Thyroid gland (tissue), 4 donors: ENCODE data around the gene KIAA1549.

Experiments
- CTCF ChIP-seq, 6 experiments: fragments of 200-600 bp in 3 of 6; fragments of 450-650 bp in 3 of 6; sonication (generic) in 3 of 6; IDR thresholded peaks; one replicate each; pipeline ENCODE4 v1.5.1; 2016 to 2019; ENCODE audit warnings: antibody characterized with exemption in 6 of 6, mild to moderate bottlenecking in 2 of 6, inconsistent platforms in 1 of 6, moderate library complexity in 1 of 6
- POLR2A ChIP-seq, 2 donors: fragments of 450-650 bp; IDR thresholded peaks; one replicate each; pipeline ENCODE4 v1.6.1; 2017; ENCODE audit warnings: antibody characterized with exemption in 2 of 2, mild to moderate bottlenecking in 2 of 2, moderate library complexity in 1 of 2

- TF ChIP-seq CTCF (IDR thresholded peaks at IDR 0.05), result no peak
- no peak for TF ChIP-seq POLR2A (IDR thresholded peaks at IDR 0.05)
Measured at GRCh38 chr7:138943061-138943460, 38.1 kb downstream of the KIAA1549 start.
